ENCODE data around the gene DNAH12.

GRCh38 chr3:57279685-57280084 is 264.5 kb downstream of the DNAH12 start:
- TF ChIP-seq CTCF (IDR thresholded peaks at IDR 0.05) (no peak), POLR2A (IDR thresholded peaks at IDR 0.05) (no peak)
